ENCODE measurements around the gene ANKFN1.

- TF ChIP-seq CTCF (IDR thresholded peaks at IDR 0.05; ENCODE audit: low read depth, low read length, poor library complexity, severe bottlenecking) (no peak), EZH2phosphoT487 (IDR thresholded peaks at IDR 0.05; ENCODE audit: borderline replicate concordance, low read length) (no peak)
Observed at GRCh38 chr17:56471696-56472095, 318.4 kb downstream of the ANKFN1 start.

All from DOHH2 (cell line).